Fibroblast of upper back skin (primary cell): ENCODE measurements around the gene IFIT3.
"Not testable (repeated sequence)": the region's sequence is repeated elsewhere in the genome, so short reads cannot be mapped to it uniquely, and the experiment has no call there.

Experiments
- DNase-seq: peaks from one replicate; pipeline ENCODE4 v3.0.0-alpha.2; 2013

Gene IFIT3

GRCh38 chr10:89327803-89328441 lies at the start of gene IFIT3:
Gene IFIT3, plus strand, starts transcription at chr10:89327997. Its CDS starts 77 bp downstream, at chr10:89328074.
- DNase-seq, result peak; percentile 98

- peak; percentile 99 for DNase-seq
Measured at GRCh38 chr10:89278034-89278535, 49.7 kb upstream of the IFIT3 start.

- DNase-seq, result no peak
Measured at GRCh38 chr10:89278900-89279392, 48.9 kb upstream of the IFIT3 start.

GRCh38 chr10:89279421-89279869 lies 48.4 kb upstream of the IFIT3 start:
- DNase-seq, result peak; percentile 77

GRCh38 chr10:89280508-89280907 lies 47.3 kb upstream of the IFIT3 start:
- peak; percentile 61 for DNase-seq

GRCh38 chr10:89281606-89282395 lies 46.0 kb upstream of the IFIT3 start:
- DNase-seq, result peak; percentile 32

GRCh38 chr10:89283025-89283935 lies 44.5 kb upstream of the IFIT3 start:
- peak; percentile 66 for DNase-seq

GRCh38 chr10:89283936-89284475 lies 43.8 kb upstream of the IFIT3 start:
- DNase-seq, result peak; percentile 95

DNA sequence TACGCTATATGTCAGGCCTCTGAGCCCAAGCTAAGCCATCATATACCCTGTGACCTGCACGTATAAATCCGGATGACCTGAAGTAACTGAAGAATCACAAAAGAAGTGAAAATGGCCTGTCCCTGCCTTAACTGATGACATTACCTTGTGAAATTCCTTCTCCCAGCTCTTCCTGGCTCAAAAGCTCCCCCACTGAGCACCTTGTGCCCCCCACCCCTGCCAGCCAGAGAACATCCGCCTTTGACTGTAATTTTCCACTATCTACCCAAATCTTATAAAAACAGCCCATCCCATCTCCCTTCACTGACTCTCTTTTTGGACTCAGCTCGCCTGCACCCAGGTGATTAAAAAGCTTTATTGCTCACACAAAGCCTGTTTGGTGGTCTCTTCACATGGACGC lies 43.1 kb upstream of the IFIT3 start:
- DNase-seq, result not testable (repeated sequence)

DNA sequence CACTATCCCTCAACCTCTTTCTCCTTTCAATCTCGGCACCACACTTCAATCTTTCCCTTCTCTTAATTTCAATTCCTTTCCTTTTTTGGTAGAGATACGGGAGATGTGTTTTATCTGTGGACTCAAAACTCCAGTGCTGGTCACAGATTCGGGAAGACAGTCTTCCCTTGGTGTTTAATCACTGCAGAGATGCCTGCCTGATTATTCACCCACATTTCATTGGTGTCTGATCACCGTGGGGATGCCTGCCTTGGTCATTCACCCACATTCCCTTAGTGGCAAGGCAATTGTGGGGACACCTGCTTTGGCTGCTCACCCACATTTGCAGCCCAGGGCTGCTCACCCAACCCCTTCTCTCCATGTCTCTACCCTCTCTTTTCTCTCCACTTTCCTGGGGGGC lies 42.5 kb upstream of the IFIT3 start:
- peak; percentile 64 for DNase-seq

GRCh38 chr10:89294721-89295239 lies 33.0 kb upstream of the IFIT3 start:
- DNase-seq, result no peak

DNA sequence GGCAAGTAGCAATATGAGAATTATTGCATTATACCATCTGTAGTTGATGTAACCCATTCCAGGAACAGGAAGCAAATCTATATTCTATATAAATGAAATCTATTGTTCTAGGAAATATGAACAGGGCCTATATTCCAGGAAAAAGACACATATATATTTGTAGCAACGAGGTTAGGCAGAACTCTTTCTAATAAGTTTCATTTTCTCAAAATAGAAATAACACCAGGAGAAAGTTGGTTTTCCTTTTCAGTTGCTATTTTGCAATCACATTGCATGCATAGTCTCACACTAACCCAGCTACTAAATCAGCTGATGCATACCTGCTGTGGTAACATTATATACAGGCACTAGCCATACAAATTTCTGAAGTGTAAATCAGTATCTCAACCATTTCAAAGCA lies 32.2 kb upstream of the IFIT3 start:
- peak; percentile 80 for DNase-seq

DNA sequence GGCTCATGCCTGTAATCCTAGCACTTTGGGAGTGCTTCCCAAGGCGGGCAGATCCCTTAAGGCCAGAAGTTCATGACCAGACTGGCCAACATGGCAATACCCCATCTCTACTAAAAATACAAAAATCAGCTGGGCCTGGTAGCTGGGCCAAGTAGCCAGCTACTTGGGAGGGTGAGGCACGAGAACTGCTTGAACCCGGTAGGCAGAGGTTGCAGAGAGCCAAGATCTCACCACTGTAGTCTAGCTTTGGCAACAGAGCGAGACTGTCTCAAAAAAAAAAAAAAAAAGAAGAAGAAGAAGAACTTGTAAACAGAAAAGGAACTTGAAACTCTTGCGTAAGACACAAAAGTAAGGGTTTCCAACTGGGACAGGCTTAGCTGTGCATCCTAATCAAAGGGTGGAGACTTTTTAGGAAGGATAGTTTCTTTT lies 31.6 kb upstream of the IFIT3 start:
- peak; percentile 38 for DNase-seq

DNA sequence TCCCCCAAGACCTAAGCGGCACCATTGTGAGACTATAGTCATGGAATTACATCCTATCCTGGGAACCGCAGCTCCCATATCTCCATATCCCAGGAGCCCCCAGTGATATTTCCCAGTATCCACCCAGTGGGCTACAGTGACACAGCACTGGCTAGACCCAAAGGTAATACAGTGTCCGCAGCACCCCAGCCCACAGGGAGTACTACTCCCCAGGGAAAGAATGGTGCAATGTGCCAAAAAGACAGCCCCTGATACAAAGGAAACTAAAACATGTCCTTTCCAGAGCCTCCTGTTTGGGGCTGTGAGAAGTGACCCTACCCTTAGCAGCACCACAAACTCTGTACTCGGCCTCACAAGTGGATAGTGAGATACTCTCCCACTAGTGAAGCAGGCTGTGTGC lies 30.4 kb upstream of the IFIT3 start:
- no peak for DNase-seq

GRCh38 chr10:89297791-89298190 lies 30.0 kb upstream of the IFIT3 start:
- DNase-seq, result no peak

DNA sequence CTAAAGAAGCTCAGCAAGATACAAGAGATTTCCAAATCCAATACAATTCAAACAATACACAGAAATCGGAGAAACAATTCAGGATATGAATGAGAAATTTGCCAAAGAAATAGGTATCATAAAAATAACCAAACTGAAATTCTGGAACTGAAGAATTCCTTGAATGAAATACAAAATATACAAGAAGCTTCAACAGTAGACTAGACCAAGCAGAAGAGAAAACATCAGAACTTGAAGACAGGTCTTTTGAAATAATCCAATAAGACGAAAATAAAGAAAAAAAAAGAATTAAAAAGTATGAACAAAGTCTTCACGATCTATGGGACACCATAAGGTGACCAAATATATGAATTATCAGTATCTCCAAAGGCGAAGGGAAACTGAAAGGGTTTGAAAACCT lies 28.8 kb upstream of the IFIT3 start:
- no peak for DNase-seq

- DNase-seq, result peak; percentile 30
Measured at GRCh38 chr10:89301232-89301631, 26.6 kb upstream of the IFIT3 start.

DNA sequence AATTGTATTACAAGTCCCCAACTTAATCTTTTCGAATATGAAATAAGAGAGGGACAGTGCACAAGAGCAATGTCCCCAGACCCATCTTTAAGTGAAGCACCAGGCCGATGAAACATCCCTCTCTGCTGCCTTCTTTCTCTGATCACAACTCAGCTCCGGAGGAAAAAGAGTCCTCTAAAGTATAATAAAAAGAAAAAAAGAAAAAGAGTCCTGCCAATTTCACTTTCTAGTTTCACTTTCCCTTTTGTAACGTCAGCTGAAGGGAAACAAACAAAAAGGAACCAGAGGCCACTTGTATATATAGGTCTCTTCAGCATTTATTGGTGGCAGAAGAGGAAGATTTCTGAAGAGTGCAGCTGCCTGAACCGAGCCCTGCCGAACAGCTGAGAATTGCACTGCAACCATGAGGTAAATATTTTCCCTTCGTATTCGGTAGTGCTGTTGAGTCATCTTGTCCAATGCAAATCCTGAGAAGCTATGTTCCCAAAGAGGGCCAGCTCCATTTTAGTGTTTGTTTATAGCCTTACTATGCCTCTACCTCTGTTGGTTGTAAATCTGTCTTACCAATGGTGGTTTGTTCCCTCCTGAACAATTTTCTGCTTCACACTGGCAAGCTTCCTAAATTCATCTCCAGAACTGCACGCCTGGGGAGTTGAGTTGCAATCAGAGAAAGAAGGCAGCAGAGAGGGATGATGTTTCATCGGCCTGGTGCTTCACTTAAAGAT lies 25.9 kb upstream of the IFIT3 start, which contains the start of gene IFIT2:
Gene IFIT2 (plus strand): TSS at position 326 of the 725 bp plus-strand sequence. CDS start 78 bp downstream, at position 404.
- peak; percentile 61 for DNase-seq

GRCh38 chr10:89302625-89303024 lies 25.2 kb upstream of the IFIT3 start:
- no peak for DNase-seq

DNA sequence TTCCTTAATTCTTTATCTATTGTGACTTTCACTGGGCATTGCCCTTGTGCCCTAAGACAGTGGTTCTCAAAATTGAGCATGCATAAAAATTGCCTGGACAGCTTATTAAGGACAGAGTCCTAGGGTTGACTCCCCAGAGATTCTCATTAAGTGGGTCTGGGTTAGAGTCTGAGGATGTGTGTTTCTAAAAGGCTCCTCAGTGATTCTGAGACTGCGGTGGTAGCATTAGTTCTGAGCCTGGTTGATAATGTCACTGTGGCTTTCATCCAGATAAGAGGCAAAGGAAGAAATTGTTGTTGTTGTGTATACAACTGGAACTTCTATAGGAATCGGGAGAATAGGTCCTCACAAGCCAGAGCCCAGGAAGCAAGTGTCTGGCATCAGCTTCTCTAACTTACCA lies 24.6 kb upstream of the IFIT3 start:
- no peak for DNase-seq

GRCh38 chr10:89304026-89304425 lies 23.8 kb upstream of the IFIT3 start:
- no peak for DNase-seq
